Right lobe of liver (tissue), 4 donors: Measurements from ENCODE around the gene SYNGR2.

Source experiments
- CTCF ChIP-seq, 4 donors: fragments of 200-600 bp in 3 of 4; fragments of 450-650 bp in 1 of 4; IDR thresholded peaks; one replicate each; pipeline versions ENCODE4 v1.5.1 to v1.8.0; 2016 to 2022; ENCODE audit warnings: antibody characterized with exemption in 4 of 4, mild to moderate bottlenecking in 2 of 4
- POLR2A ChIP-seq: fragments of 450-650 bp; IDR thresholded peaks from one replicate; pipeline ENCODE4 v1.6.1; 2017; ENCODE audit warnings: antibody characterized with exemption, mild to moderate bottlenecking
- donor health status: DM: no; HTN: no; CAD: no.
- donor health status: DM: no; HTN: no; CAD: no.
- donor health status: DM: no; HTN: yes; CAD: no.

GRCh38 chr17:78125138-78125913 lies 43.1 kb upstream of the SYNGR2 start:
- TF ChIP-seq POLR2A (no peak), CTCF (IDR thresholded peaks at IDR 0.05) (no peak)
